Left ventricle myocardium superior (tissue), 1 donor: ENCODE results near the gene METTL16. TPM values are rescaled to one million over a fixed set of nuclear protein-coding genes. Genes with fewer than 3 reads are reported as not detected.
A peak's percentile ranks its signal among the peaks of the same experiment; 100 is the strongest.

ENCODE experiments used
- ATAC-seq: fragments of 200-7000 bp; cut with Tn5 transposase; one replicate; pipeline ENCODE4 v1.9.1; 2020; ENCODE audit warnings: mild to moderate bottlenecking, moderate library complexity
- DNase-seq: peaks from one replicate; pipeline ENCODE4 v3.0.0-alpha.2; 2020
- intact Hi-C: fragments of 100-400 bp; cut with micrococcal nuclease; formaldehyde crosslinking; loops from one replicate; pipeline ENCODE4 v1.11.0; 2022
- total RNA-seq: library from RNA; stranded (reverse); fragmentation: NEBNext Ultra II Directional; extraction: Animal tissue kit (Norgen Biotek cat#: 25700); gene quantifications from one replicate; pipeline ENCODE4 v1.2.1, GENCODE V29; 2021
- donor health status: DM: no; HTN: yes; CAD: no; lungs with severe emphysema.

Gene METTL16
- total RNA-seq, 1 donor from 2014 or later, result 21.5 TPM

GRCh38 chr17:2399572-2400473, 111.9 kb downstream of the METTL16 start:
- ATAC-seq (peak; percentile 68), DNase-seq (peak; percentile 98)
- intact Hi-C loops, result no loop called here

- peak; percentile 73 for DNase-seq
- intact Hi-C loops, result no loop called here
- ATAC-seq, result peak; percentile 4
Measured at GRCh38 chr17:2398655-2399571, 112.8 kb downstream of the METTL16 start.

- no peak for DNase-seq
- no peak for ATAC-seq
- intact Hi-C loops, result no loop called here
Measured at GRCh38 chr17:2398182-2398581, 113.5 kb downstream of the METTL16 start.

DNA sequence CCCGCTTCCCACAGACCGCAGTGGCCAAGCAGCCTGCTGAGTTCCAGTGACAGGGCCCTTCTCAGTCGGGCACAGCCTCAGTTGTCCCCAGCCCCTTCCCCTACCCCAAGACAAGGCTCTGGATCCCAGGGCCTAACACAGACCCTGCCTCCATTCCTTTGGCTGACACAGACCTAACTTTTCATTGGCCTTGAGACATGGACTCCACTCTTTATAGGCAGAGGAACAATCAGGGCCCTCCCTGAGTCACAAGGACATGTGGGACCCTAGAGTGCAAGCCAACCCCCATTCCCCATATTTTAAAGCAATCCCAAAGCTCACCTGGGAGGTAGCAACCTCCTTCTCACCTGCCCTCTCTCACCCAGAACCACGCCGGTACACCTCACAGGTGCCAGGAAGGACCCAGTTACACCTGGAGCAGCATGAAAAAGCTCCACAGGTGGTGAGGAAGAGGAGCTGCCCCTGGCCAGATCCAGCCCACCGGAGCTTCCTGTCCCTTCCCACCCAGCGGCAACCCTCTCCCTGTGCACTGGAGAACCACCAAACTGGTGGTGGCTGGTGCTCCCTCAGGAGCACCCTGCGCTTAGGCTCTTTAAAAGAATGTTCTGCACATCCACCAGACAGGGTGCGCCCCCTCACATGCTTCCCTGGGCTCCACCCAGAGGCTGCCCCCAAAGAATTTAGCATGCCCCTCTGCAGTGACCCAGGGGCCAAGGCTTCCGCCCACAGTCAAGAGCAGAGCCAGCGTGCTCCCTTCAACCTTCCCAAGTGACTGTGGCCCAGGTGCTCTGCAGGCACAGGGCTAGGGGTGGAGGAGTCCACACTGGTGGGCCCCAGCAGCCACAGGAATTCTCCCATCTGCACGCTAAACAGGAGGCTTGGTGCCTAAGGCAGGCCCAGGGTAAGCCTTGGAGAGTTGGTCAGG, 114.2 kb downstream of the METTL16 start:
- ATAC-seq (no peak), DNase-seq (no peak)
- intact Hi-C loops, result no loop called here

DNA sequence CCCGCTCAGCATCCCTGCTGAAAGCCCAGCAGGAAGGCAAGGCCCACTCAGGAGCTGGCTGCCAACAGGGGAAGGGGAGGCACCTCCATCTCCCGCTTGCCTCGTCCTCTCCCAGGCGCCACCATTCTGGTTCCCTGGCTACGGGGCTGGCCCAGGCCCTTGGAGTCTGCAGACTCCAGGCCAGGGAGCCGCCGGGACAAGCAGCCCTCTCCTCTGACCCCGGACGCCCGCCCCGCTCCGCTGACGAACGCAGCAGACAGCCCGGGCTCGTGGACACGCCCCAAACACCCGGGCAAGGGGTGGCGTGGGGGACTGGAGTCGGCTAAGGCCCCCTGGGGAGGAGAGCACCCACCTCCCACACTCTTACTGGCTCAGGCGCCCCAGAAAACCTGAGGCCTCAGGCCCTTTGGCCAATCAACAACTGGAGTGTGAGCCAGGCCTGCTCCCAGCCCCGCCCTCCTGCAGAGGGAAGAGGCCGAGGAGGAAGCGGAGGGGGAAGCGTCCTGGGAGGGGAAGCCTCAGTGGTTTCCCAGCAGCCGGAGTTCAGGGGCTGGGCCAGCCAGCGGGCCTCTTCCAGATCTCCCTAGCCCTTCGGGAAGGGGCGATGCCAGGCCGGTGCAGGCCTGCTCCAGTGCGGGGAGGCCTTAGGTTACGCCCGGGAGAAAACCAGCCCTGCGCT, 115.0 kb downstream of the METTL16 start:
- intact Hi-C loops, result no loop called here
- peak; percentile 30 for ATAC-seq
- DNase-seq, result peak; percentile 96

GRCh38 chr17:2396192-2396567, 115.5 kb downstream of the METTL16 start:
- ATAC-seq (no peak), DNase-seq (no peak)
- intact Hi-C loops, result no loop called here

- DNase-seq (peak; percentile 54), ATAC-seq (no peak)
- intact Hi-C loops, result no loop called here
Measured at GRCh38 chr17:2395258-2396181, 116.2 kb downstream of the METTL16 start.

- intact Hi-C loops, result no loop called here
- ATAC-seq (no peak), DNase-seq (peak; percentile 35)
Measured at GRCh38 chr17:2394775-2395201, 116.9 kb downstream of the METTL16 start.

- no peak for ATAC-seq
- DNase-seq, result peak; percentile 51
- intact Hi-C loops, result no loop called here
Measured at GRCh38 chr17:2393954-2394749, 117.5 kb downstream of the METTL16 start.

DNA sequence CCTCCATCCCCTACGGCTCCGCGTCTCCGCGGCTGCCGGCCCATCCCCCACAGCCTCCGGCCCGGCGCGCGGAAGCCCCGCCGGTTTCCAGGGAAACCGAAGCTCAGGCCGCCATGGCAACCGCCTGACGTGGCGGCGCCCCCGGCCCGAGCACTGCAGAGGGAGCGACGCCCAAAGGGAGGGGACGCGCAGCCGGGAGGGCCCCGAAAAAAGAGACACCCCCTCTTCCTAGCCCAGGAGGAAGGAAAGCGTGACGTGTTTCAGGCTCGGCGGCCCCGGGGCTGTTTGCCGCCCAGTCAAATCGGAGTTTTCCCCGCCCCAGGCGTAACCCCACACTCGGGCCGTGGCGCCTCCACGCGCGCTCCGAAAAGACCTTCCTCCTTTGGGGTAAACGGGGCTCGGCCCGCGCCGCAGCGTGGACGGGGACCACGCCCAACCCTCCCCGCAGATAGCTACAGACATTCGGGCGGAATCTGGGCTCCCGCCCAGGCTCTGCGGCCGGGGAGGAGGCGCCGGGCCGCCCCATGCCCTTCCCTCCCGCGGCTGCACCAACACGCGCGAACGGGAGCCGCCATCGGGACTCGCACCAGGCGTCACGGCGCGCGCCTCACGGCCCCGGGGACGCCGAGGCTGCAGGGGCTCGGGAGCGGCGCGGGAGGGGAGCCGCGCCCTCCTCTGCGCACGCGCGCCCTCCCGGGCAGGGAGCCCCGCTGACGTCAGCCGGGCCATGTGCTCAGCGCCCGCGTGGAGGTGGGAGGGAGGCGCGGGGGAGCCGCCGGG, 118.3 kb downstream of the METTL16 start:
- peak; percentile 64 for ATAC-seq
- peak; percentile 97 for DNase-seq
- intact Hi-C loops, result no loop called here

- intact Hi-C loops, result no loop called here
- DNase-seq, result peak; percentile 99
- peak; percentile 68 for ATAC-seq
Measured at GRCh38 chr17:2392252-2393173, 119.2 kb downstream of the METTL16 start.

DNA sequence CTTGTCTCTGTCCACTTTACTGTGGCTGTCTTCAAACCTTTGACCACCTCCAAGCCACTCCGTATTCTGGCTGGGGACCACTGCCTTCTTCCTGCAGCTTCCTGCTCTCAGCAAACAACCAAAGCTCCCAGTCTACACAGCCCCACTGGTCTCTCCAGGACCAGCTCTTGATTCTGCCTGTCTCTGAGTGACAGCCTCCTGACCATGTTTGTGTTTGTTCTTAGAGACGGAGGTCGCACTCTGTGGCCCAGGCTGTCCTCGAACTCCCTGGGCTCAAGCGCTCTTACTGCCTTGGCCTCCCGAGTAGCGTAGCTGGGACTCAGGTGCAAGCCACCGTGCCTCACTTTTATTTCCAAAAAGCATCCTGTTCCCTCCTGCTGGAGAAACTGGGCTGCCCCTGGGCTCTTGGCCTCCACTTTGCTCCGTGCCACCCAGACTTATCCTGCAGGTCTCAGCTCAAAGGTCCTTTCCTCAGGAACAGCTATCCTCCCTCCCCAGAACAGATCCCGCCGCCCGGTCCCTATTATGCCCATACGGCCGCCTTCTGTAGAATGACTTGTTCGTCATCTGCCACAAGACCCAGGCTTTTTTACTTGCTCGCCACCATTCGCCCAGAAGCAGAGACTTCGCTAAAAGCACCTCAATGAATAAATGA, 120.0 kb downstream of the METTL16 start:
- ATAC-seq (no peak), DNase-seq (no peak)
- intact Hi-C loops, result no loop called here

- ATAC-seq (no peak), DNase-seq (no peak)
- intact Hi-C loops, result no loop called here
Measured at GRCh38 chr17:2390199-2390836, 121.4 kb downstream of the METTL16 start.

DNA sequence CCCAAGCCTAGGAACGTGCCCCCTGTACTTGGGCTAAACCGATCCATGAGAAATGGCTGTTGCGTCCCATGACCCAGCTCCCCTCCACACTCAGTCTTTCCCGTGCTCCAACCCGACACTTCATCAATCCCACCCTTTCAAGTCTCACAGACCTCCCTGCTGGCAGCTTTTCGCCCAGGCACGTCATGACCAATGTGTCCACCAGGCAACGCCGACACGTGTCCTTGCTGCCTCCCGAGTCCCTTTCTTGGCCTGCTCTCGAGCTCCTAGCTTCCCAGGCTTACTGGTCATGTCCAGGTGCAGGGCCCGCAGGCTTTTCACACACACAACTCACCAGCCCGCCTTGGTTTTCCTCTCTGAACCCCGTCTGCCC, 123.0 kb downstream of the METTL16 start:
- DNase-seq (no peak), ATAC-seq (no peak)
- intact Hi-C loops, result no loop called here
